Stimulated activated CD8-positive, alpha-beta memory T cell treated with anti-CD3 and anti-CD28 coated beads, Interleukin-7, amount 100 ng/mL, for 1 hour (primary cell): ENCODE results near the gene NMD3.

Experiments
- DNase-seq, 2 donors: peaks; one replicate each; pipeline ENCODE4 v3.0.0-alpha.2; 2020; ENCODE audit warnings: low read depth in 2 of 2

The NMD3 gene

DNA sequence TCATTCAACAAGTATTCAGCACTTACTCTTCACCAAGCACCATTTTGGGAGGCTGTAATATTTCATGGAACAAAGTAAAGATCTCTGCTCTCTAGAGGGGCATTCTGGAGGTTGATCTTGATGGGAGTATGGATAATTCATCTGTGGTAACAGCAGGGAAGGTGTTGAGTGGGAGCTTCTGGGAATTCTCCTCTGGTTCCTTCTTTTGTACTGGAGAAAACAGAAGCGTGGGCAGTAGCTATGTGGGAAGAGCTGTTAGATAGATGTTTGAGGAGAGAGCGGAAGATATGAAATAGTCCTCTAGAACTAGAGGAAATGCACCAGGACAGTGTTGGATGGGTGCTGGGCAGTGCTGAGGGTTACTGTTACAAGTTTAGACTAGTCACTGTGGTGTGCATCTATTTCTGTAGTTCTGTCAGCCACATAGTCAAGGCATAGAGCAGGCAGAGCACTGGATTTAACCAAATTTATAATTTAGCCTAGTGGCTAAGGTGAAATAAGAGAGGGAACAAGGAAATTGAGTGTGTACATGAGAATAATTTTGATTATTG, 9.6 kb downstream of the NMD3 start:
- DNase-seq: no peak

DNA sequence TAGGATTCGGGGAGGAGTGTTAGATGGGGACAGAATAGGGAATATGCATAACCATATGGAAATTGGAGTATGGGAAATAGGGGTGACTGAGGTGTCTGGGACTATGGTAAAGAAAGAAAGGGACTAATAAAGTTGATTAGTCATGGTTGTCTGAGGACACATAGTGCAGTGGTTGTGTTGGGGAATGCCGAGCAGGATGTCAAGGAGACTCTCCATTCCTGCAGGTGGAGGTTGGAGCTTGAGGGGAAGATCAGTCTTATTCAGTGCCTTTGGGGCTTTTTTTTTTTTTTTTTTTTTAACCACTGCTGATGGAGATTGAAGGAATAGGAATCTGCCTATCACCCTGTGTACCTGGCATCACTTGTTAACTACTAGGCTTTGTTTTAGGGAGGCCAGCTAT, 10.8 kb downstream of the NMD3 start:
- no peak for DNase-seq

DNA sequence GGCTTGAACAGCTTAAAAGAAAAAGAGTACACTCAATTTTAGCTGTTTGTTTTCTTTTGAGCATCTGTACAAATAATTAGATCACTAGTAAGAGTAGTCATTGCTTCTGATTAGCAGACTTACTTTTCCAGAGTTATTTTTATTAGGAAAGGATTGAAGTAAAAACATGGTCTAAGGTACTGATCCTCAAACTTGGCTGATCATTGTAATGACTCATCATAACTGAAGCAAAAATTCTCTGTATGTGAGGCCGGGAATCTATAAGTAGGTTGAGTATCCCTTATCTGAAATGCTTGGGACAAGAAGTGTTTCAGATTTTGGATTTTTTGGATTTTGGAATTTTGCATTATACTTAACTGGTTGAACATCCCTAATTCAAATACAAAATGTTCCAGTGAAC, 12.4 kb downstream of the NMD3 start:
- DNase-seq: no peak

DNA sequence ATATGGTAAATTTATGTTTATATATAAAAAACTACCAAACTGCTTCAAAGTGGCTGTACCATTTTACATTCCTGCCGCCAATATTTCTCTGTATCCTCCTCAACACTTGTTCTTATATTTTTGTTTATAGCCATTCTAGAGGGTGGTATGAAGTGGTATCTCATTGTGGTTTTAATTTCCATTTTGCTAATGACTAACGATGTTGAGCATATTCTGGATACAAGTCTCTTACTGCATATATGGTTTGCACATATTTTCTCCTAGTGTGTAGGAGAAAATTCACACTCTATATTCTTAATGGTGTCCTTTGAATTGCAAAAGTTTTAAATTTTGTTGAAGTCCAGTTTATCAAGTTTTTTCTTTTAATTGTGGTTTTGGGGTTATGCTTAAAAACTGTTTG, 15.1 kb downstream of the NMD3 start:
- no peak for DNase-seq

DNA sequence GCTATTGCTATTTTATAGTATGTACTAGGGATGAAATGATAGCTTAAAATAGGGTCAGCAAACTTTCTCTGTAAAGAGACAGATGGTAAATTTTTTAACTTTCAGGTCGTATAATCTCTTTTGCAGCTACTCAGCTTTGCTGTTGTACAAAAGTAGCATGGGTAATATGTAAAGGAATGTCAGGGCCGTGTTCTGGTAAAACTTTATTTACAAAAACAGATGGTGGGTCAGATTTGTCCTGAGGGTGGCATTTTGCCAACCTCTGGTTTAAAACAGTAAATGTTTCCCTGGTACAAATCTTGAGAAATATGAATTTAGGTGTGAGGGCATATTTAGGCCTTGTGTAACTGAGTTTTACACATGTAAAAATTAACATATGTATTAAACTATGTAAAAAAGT, 18.6 kb downstream of the NMD3 start:
- DNase-seq: no peak

DNA sequence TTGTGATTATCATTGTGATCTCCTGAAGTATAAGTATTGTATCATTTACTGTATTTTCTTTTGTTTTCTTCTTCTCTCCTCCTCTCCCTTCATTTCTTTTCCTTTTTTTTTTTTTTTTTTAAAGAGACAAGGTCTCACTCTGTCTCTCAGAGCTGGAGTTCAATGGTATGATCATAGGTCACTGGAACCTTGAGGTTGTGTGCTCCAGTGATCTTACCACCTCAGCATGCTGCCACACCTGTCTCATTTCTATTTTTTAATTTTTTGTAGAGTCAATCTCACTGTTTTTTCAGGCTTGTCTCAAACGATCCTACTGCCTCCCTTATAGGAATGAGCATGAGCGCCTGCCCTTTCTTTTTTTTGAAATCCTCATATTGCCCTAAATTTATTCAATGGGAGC, 23.4 kb downstream of the NMD3 start:
- no peak for DNase-seq

DNA sequence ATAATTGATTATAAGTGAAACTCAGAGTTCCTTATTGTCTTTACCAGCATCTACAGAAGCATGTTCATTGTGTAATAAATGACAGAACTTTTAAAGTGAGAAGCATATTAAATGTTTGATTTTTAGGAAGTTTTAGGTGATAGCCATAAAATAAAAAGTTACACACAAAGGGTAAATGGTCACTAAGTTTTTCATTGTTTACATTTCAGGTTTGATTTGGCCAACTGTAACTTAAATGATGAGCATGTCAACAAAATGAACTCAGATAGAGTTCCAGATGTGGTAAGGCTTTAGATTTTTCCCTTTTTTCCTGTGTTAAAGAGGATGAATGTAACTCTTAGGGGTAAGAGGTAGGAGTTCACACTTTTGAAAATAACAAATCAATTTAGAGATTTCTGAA, 25.9 kb downstream of the NMD3 start:
- DNase-seq: no peak

DNA sequence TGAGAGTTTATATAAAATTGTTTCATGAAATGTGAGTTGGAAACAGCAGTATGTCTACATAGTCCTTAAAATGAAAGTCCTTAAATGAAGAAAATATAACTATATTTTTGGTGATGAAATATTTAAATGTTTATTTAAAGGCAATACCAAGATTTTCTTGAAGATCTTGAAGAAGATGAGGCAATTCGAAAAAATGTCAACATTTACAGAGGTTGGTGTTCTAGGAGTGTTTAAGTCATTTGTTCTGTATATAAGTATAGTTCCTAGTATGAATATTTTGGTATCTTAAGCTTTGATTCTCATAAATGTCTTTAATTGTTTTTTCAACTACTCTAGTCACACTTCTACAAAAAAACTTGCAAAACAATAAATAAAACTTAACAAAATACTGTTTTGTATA, 29.0 kb downstream of the NMD3 start:
- DNase-seq: no peak

DNA sequence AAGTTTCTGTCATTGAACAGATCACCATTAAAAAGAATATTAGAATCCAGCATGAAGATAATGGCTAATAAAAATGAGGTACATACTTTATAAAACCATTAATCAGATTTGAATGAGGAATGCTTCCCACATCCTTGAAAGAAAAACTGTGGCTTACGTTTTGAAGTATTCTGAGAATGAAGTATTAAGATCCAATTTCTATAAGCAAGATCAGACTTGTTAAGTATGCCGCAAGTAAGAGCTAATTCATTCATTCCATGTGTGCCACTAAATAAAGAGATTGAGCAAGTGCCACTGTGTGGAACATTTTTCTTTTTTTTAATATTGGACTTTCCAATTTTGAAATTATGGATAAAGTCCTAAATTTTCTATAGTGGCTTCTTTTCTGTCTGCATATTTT, 30.6 kb downstream of the NMD3 start:
- no peak for DNase-seq

DNA sequence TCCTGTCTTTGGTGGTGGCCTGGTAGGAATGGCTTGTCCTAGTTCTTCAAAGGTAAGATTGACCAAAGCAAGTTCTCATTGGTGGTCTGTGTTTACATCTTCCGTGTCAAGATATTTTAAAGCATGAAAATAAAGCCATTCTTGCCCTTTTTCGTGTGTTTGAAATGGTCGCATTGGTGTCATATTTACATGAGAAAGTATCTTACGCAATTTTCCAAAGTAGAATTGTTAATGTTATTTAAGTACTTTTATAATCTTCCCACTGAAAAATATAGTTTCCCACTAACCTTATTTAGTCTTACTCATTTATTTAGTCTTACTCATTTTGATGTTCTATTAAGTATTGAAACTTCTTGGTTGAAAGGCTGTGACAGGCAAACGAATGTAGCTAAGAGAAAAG, 31.0 kb downstream of the NMD3 start:
- no peak for DNase-seq

DNA sequence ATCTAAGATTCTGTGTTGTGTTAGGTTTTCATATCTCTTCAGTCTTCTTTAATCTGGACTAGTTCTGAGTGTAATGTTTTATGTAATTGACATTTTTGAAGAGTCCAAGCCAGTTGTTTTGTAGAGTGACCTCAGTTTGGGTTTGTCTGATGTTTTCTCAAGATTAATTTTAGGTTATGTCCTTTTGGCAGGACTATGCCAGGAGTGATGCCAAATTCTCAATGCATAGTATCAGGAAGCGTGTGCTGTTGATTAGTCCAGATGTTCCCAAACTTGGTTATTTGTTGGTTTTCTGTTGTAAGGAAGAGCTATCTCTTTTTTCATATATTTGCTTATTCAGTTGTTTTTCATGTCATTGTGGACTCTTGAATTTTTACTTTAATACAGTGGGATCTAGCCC, 32.6 kb downstream of the NMD3 start:
- DNase-seq: no peak

DNA sequence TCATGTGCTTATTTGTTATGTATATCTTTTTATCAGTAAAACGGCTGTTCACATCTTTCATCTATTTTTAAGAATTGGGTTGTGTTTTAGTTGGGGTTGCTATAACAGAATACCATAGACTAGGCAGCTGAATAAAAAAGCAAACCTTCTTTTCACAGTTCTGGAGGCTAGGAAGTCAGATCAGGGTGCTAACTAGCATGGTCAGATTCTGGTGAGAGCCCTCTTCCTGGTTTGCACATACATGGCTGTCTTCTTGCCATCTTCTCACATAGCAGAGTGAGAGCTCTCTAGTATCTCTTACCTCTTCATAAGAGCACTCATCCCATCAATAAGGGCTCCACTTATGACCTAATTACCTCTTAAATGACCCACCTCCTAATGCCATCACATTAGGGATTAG, 33.8 kb downstream of the NMD3 start:
- no peak for DNase-seq

DNA sequence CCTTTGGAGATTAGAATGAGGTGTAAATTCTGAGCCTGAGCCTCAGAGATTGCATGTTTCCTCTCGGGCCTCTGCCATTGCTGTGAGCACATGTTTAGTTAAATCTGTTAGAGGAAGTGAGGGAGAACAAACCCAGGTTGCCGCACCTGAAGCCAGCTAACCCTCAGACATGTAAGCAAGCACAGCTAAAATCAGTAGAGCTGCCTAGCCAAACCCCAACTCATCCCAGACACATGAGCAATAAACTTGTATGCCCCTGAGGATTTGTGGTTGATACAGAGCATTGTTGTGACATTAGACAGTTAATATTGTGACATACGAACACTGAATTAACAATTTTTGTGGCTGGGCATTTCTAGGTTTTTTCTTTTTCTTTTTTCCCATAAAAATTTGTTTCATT, 41.9 kb downstream of the NMD3 start:
- no peak for DNase-seq

DNA sequence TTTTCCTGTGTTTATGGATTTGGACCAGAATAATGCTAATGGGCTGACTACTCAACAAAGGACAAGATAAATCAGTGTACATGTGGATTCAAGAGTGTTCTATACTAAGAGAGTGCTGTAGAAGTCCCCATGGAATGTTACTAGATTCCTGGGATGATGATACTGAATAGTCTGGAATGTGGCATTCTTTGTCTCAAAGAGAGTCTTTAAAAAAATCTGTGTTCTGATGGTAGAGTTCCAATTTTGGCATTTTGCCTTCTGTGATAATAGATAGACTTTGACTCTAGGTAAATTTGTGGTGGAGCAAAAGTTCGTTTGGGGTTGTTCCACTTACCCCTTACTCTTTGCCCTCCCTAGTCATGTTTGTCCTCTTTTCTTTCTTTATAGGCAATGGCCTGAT, 43.7 kb downstream of the NMD3 start:
- no peak for DNase-seq

DNA sequence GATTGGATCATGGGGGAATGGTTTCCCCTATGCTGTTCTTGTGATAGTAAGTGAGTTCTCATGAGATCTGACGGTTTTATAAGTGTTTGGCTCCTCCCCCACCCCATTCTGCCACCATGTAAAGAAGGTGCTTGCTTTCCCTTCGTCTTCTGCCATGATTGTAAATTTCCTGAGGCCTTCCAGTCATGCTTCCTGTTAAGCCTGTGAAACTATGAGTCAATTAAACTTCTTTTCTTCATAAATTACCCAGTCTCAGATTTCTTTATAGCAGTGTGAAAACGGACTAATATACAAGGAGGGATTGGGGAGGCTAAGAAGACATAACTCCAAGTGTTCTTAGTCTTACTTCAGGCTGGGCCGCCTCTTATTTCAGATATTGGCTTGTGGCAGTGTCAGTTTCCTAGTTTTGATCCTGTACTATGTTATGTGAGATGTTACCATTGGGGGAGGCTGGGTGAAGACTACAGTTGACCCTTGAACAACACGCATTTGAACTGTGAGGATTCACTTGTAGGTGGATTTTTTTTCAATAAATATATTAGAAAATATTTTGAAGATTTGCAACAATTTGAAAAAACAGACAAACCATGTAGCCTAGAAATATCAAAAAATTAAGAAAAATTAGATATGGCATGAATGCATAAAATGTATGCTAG, 44.9 kb downstream of the NMD3 start:
- DNase-seq: no peak

DNA sequence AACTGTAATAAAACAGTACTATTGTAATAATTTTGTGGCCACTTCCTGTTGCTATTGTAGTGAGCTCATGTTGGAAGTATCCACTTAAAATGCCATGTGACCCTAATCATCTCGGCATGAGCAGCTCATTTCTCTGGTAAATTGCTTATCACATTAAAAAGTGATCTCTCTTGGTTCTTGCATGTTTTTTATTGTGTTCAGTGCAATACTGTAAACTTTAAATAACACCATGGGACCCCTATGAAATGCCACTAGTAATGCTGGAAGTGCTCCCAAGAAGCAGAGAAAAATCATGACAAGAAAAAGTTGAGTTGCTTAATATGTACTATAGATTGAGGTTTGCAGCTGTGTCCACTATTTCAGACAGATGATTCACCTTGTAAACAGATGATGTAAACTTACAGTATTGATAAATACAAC, 45.6 kb downstream of the NMD3 start:
- DNase-seq: no peak

DNA sequence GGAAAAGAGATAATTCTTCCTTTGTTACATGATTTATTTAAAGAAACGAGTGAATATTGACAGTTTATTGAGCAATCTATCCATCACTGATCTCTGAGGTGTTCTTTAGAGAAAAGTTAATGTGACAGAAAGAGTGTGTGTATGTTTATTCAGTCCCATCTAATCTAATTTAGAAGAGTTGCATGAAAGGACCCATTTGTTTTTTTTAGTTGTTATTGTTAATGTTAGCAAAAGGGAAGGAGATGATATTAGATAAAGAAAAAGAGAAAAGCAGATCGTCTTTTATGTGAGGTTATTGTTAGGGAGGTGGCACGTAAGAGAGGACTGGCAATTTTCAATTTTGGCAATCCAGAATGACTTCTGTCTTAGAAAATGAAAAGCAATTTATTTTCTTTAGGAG, 46.5 kb downstream of the NMD3 start:
- no peak for DNase-seq

DNA sequence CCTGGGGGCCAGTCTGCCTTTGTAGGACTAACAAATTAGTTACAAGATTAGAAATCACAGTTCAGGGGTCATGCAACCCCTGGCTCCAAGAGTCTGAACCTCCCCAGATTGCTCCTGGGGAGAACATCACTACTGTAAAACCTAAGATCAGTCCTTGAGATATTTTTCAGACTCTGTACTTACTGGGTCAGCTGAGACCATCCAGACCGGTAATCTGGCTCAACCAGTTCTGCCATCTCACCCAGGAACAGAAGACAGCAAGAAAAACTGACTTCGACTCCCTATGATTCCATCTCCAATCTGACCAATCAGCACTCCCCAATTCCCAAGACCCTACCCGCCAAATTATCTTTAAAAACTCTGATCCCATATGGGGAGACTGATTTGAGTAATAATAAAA, 47.5 kb downstream of the NMD3 start:
- no peak for DNase-seq

DNA sequence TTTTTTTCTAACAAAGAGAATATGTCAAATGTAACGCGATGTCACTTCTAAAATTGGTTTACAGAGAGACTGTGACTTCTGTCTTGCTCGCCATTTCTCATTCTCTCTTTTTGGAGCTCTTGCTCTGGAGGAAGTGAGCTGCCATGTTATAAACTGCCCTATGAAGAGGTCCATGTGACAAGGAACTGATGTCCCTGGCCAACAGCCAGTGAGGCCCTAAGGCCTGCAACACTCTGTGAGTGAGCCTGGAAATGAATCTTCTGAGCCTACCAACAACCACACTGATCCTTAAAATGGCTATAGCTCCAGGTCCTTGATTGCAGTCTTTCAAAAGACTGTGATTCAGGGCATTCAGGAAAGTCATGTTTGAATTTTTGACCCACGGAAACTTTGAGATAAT, 49.9 kb downstream of the NMD3 start:
- no peak for DNase-seq

DNA sequence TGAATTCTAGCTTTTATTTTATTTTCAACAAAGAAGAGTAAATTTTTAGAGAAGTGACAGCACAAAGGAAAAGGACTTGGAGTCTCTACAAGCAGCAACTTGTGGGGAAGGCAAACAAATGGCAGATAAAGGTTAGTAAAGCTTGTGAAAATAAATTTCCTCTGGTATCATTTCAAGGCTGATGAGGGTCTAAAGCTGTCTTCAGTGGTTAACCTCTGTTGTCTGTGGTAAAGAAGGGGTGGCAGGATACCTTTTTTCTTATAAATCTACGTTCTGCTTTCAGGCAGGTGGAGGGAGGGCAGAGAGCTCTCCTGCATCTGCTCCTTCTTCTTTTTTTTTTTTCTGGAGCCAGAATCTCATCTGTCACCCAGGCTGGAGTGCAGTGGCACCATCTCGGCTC, 50.5 kb downstream of the NMD3 start:
- DNase-seq: no peak

DNA sequence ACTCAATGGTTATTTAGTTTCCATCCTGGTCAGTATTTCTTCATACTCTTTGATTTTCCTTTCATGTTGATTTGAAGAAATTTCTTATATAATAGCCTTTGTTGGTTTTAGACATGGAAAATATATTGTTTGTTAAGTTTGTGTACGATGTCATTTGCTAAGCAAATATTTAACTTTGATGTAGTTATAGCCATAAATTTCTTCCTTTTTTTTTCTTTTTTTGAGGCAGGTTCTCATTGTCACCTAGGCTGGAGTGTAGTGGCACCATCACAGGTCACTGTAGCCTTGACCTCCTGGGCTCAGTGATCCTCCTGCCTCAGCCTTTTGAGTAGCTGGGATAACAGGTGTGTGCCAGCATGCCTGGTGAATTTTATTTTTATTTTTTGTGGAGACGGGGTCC, 51.4 kb downstream of the NMD3 start:
- no peak for DNase-seq

DNA sequence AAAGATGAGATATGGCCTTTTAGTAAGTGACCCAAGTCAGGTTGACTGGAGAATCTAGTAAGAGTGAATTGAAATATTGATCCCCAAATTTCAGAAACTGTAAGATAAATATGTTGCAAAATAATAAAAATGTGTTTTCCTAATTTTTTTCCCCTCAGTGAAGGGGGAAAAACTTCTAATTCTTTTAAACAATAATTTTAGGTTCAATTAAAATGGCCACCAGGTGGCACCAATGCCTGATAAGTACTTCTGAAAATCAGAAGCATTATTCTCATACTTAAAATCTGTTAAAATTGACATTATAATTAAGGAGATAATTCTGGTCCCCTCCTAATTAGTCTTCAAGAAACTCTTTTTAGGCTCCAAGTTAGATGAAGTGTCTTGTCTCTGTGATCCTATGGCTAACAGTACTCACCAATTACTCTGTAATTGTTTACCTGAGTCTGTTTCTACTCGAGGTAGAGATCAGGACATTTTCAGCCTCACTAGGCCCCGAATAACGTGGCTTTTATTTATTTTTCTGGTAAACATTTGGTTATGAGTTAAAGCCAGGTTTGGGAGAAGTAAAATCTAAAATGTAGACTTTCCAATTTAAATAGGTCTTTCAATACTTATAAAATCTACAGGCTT, 52.6 kb downstream of the NMD3 start:
- no peak for DNase-seq

DNA sequence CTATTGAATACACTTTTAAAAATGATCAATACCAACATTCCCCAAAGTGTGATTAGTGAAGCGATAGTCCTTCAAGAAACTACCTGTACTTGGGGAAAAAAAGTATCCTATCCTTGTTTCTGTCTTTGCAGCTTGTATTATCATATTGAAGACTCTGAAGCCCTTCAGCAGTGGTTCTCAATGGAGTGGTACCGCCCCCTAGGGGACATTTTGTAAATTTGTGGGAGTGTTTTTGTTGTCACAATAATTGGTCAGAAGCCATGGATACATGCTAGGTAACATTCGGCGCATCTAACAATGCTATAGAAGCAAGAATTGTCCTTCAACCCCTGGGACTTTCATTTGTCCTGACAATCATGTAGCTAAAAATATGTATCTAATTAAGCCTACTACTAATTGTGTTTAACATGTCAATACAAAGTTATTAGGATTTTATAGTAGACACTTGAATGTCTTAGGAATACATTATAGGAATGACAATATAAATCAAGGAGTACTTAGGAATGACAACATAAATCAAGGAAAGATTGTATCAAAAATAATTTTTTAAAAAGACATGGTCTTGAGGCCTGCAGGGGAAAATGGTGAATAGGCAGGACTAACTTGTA, 53.7 kb downstream of the NMD3 start:
- DNase-seq: peak in 1 of 2 donors; percentile 11
